GM13976 (cell line): Measurements from ENCODE around the gene MS4A18.

ENCODE experiments used
- DNase-seq: peaks from one replicate; pipeline ENCODE4 v3.0.0; 2012; ENCODE audit warnings: low spot score
- in situ Hi-C: fragments of 300-500 bp; cut with MboI; formaldehyde crosslinking; loops from one replicate; pipeline ENCODE4 v1.12.0; 2022; ENCODE audit warnings: low sequenced_read_pairs, mixed read lengths, inconsistent platforms; ENCODE audit not compliant: unreplicated experiment
- TF ChIP-seq, protein P1 (sequence below): IDR thresholded peaks from 2 replicates; pipeline ENCODE4 v1.5.1; 2012; ENCODE audit warnings: borderline replicate concordance, mild to moderate bottlenecking; ENCODE audit not compliant: insufficient read depth; ENCODE audit errors: extremely low read depth, missing control alignments, control extremely low read depth

Gene MS4A18

DNA sequence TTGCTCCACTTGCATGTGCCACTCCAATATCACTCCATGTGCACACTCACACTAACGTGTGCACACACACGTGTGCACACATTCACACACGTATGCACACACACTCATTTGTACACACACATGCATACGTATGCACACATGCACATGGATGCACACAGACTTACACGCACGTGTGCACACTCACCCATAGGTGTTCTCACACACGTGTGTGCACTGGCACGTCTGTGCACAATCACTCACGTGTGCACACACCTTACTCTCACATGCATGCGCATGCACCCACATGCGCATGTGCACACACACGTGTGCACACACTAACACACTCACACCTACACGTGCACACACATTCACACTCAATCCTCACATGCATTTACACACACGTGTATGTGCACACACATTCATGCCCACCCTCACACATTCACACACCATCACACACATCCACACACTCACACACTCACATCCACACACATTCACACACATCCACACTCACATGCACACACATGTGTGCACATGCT is 22.9 kb downstream of the MS4A18 start:
- in situ Hi-C loops = no loop called here
- no peak for DNase-seq
- TF ChIP-seq, protein P1, sequence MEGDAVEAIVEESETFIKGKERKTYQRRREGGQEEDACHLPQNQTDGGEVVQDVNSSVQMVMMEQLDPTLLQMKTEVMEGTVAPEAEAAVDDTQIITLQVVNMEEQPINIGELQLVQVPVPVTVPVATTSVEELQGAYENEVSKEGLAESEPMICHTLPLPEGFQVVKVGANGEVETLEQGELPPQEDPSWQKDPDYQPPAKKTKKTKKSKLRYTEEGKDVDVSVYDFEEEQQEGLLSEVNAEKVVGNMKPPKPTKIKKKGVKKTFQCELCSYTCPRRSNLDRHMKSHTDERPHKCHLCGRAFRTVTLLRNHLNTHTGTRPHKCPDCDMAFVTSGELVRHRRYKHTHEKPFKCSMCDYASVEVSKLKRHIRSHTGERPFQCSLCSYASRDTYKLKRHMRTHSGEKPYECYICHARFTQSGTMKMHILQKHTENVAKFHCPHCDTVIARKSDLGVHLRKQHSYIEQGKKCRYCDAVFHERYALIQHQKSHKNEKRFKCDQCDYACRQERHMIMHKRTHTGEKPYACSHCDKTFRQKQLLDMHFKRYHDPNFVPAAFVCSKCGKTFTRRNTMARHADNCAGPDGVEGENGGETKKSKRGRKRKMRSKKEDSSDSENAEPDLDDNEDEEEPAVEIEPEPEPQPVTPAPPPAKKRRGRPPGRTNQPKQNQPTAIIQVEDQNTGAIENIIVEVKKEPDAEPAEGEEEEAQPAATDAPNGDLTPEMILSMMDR = no peak

DNA sequence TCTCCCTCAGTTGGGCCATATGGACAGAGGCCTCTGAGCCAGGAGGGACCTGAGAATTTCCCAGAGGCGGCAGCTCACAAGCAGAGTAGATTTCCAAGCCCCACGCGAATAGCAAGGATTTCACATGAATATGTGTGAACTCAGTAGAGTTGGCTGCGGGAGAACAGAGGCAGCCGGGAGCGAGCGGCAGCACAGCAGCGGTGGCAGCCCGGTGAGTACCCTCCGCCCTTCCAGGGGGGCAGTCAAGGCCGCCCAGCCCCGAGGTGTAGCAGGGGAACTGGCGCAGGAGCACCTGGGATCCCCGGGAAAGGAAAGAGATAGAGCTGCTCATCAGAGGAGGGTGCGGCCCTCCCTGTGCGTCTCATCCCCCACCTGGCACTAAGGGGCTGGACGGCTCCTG is 23.7 kb downstream of the MS4A18 start:
- in situ Hi-C loops = no loop called here
- DNase-seq = no peak
- TF ChIP-seq, protein P1 = no peak

DNA sequence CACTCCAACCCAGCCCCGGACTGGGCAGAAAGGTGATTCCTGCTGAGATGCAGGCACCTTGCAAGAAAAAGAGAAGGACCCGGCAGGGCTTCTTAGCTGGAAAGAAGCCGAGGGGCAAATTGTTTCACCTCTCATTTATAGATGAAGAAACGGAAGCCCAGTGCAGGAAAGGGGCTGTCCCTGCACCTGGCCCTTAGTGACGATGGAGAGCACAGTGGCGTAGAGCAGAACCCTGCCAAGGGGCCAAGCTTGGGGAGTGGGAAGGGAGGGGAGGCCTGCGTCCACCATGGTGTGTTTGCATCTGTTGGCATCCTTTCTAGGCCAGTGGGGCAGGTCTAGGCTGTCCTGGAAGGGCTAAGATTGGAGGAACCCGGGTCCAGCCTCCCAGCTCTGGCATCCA is 24.3 kb downstream of the MS4A18 start:
- in situ Hi-C loops = no loop called here
- TF ChIP-seq, protein P1 = no peak
- DNase-seq = no peak

DNA sequence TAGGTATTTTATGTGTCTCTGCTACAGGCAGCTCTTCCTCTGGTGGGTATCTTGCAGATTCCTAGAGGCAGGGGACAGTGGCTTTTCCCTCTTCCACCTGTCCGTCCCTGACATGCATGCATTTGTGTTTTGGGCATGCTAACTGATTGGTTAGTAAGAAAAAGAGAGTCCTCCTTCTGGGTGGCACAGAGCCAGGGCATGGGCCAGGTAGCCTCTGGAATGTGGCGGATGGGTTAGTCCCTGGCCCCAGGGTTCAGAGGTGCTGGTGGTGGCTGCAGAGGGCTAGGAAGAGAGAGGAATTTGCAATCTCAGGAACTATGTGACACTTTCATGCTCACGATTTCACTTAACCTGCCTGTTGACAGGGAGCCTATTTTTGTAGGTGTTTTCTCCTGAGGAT is 26.4 kb downstream of the MS4A18 start:
- in situ Hi-C loops = no loop called here
- no peak for DNase-seq
- TF ChIP-seq, protein P1 = no peak

DNA sequence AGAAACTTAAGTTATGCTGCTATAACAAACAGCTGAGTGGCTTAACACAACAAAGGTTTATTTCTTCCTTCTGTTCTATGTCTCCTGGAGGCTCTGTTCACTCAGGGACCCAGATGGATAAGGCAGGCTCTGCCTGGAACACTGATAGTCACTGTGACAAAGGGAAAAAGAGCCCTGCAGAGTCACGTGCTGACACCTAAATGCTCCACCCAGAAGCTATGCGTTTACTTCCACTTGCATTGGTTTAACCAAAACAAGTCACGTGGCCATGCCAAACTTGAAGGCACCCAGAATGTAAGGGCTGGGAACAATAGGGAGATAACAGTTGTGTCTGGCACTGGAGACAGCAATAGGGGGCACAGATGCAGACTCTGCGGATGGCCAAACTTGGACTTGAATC is 28.8 kb downstream of the MS4A18 start:
- DNase-seq = no peak
- in situ Hi-C loops = no loop called here
- TF ChIP-seq, protein P1 = no peak

DNA sequence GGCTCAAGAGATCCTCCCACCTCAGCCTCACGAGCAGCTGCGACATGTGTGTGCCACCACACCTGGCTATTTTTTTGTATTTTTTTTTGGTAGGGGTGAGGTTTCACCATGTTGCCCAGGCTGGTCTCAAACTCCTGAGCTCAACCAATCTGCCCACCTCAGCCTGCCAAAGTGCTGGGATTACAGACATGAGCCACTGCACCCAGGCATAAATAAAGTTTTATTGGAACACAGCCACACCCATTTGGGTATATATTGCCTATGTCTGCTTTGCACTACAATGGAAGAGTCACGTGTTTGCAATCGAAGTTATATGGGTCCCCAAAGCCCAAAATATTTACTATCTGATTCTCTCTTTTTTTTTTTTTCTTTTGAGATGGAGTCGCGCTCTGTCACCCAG is 30.4 kb downstream of the MS4A18 start:
- DNase-seq = no peak
- in situ Hi-C loops = no loop called here
- TF ChIP-seq, protein P1 = no peak
